B cell (primary cell): Measurements from ENCODE around the gene HAPLN1. TPM values are rescaled to one million over a fixed set of nuclear protein-coding genes. Genes with fewer than 3 reads are reported as not detected.

Source experiments
- ATAC-seq: fragments of 200-7000 bp; cut with Tn5 transposase; one replicate; pipeline ENCODE4 v1.10.0; 2021; ENCODE audit warnings: low read depth, mild to moderate bottlenecking, moderate number of reproducible peaks, moderate library complexity
- CTCF ChIA-PET: fragments of 350-600 bp; sonication (Branson Sonifier 250); formaldehyde crosslinking; loops from one replicate; lab custom pipeline; 2021; ENCODE audit warnings: antibody characterized with exemption, inconsistent platforms; lab: Charles Lee
- POLR2A ChIA-PET: fragments of 350-600 bp; sonication (Branson Sonifier 250); formaldehyde crosslinking; loops from one replicate; lab custom pipeline; 2021; ENCODE audit warnings: antibody characterized with exemption; lab: Charles Lee
- DNase-seq: peaks from one replicate; pipeline ENCODE4 v3.0.0; 2013
- H2AFZ ChIP-seq: 2 replicates; pipeline ENCODE4 v1.6.1; 2012; ENCODE audit warnings: mild to moderate bottlenecking, low read depth, low read length; ENCODE audit not compliant: insufficient read depth, poor library complexity, severe bottlenecking
- H3K27ac ChIP-seq, 2 donors: 1 replicate in 1 of 2; 2 replicates in 1 of 2; pipeline ENCODE4 v1.5.1; 2012 to 2013; ENCODE audit warnings: low read length in 2 of 2, mild to moderate bottlenecking in 2 of 2, moderate library complexity in 1 of 2
- H3K27me3 ChIP-seq, 4 experiments: fragments of 200-600 bp in 1 of 4; sonication (generic) in 1 of 4; replicated peaks in 1 of 4; 1 replicate in 2 of 4; 2 replicates in 2 of 4; pipeline versions ENCODE4 v1.6.1 to v1.7.0; 2013 to 2016; ENCODE audit warnings: low read length in 3 of 4, mild to moderate bottlenecking in 2 of 4, mixed read lengths in 1 of 4, moderate library complexity in 1 of 4; ENCODE audit not compliant: insufficient read depth in 4 of 4, control insufficient read depth in 3 of 4; ENCODE audit errors: control extremely low read depth in 1 of 4
- H3K36me3 ChIP-seq, 2 experiments: replicated peaks in 1 of 2; 1 replicate in 1 of 2; 2 replicates in 1 of 2; pipeline versions ENCODE4 v1.6.1 to v1.7.1; 2013; ENCODE audit warnings: low read length in 1 of 2; ENCODE audit not compliant: insufficient read depth in 2 of 2, control insufficient read depth in 1 of 2; ENCODE audit errors: control extremely low read depth in 1 of 2, extremely low read depth in 1 of 2
- H3K4me1 ChIP-seq, 2 donors: fragments of 200-600 bp in 1 of 2; sonication (generic) in 1 of 2; 1 replicate in 1 of 2; 2 replicates in 1 of 2; pipeline versions ENCODE4 v1.5.1 to v1.6.1; 2013 to 2017; ENCODE audit warnings: low read length in 2 of 2; ENCODE audit not compliant: control insufficient read depth in 2 of 2, insufficient read depth in 2 of 2
- H3K4me2 ChIP-seq: replicated peaks from 2 replicates; pipeline ENCODE3; 2012; ENCODE audit warnings: mild to moderate bottlenecking, low read depth, low read length; ENCODE audit not compliant: poor library complexity, severe bottlenecking
- H3K4me3 ChIP-seq, 5 experiments: fragments of 200-600 bp in 1 of 5; sonication (generic) in 1 of 5; 1 replicate in 3 of 5; 2 replicates in 2 of 5; pipeline versions ENCODE4 v1.5.1 to v1.7.0; 2011 to 2016; ENCODE audit warnings: low read length in 4 of 5, mild to moderate bottlenecking in 4 of 5, low read depth in 2 of 5, control low read depth in 1 of 5, moderate library complexity in 1 of 5; ENCODE audit not compliant: insufficient read depth in 1 of 5; ENCODE audit errors: control extremely low read depth in 1 of 5, extremely low read depth in 1 of 5
- H3K79me2 ChIP-seq: fragments of 200-600 bp; sonication (generic); one replicate; pipeline ENCODE4 v1.6.0; 2016; ENCODE audit warnings: low read length; ENCODE audit not compliant: control insufficient read depth, insufficient read depth
- H3K9ac ChIP-seq: fragments of 200-600 bp; sonication (generic); 2 replicates; pipeline ENCODE4 v1.6.1; 2017; ENCODE audit warnings: mild to moderate bottlenecking, low read length, moderate library complexity
- H3K9me3 ChIP-seq, 3 donors: one replicate each; pipeline versions ENCODE4 v1.6.1 to v1.7.1; 2013; ENCODE audit warnings: low read length in 2 of 3; ENCODE audit not compliant: control insufficient read depth in 2 of 3, insufficient read depth in 1 of 3; ENCODE audit errors: control extremely low read depth in 1 of 3
- H4K20me1 ChIP-seq: 2 replicates; pipeline ENCODE4 v1.6.0; 2012; ENCODE audit warnings: mild to moderate bottlenecking, low read length; ENCODE audit not compliant: insufficient read depth, control insufficient read depth, poor library complexity, severe bottlenecking
- H3K27ac Mint-ChIP-seq: one replicate; pipeline ENCODE4 v1.8.0; 2021; ENCODE audit warnings: mixed read lengths
- H3K27me3 Mint-ChIP-seq: one replicate; pipeline ENCODE4 v1.8.0; 2021; ENCODE audit warnings: mixed read lengths
- H3K4me1 Mint-ChIP-seq: one replicate; pipeline ENCODE4 v1.8.0; 2021; ENCODE audit warnings: mixed read lengths
- H3K4me3 Mint-ChIP-seq: one replicate; pipeline ENCODE4 v1.8.0; 2021; ENCODE audit warnings: mixed read lengths
- H3K9me3 Mint-ChIP-seq: one replicate; pipeline ENCODE4 v1.8.0; 2022; ENCODE audit warnings: mixed read lengths; ENCODE audit not compliant: insufficient read depth
- CTCF ChIP-seq: fragments of 200-600 bp; IDR thresholded peaks from one replicate; pipeline ENCODE4 v1.8.0; 2022; ENCODE audit warnings: antibody characterized with exemption, mild to moderate bottlenecking
- EZH2 ChIP-seq: IDR thresholded peaks from 2 replicates; pipeline ENCODE4 v1.6.1; 2012; ENCODE audit warnings: borderline replicate concordance, low read depth, mild to moderate bottlenecking, moderate library complexity, low read length; ENCODE audit not compliant: insufficient read depth, poor library complexity, severe bottlenecking
- WGBS: methylation state at CpG from one replicate; pipeline ENCODE4 v1.1.5; 2013; ENCODE audit warnings: missing lambda C conversion rate; ENCODE audit not compliant: insufficient coverage; 5-methylcytosine and 5-hydroxymethylcytosine counted together
- intact Hi-C: fragments of 100-400 bp; cut with micrococcal nuclease; formaldehyde crosslinking; loops from one replicate; pipeline ENCODE4 v1.10.0; 2022
- polyA plus RNA-seq: library from polyadenylated mRNA; depleted of rRNA; stranded (reverse); fragments of >200 nt; gene quantifications from 2 replicates; pipeline ENCODE4 v1.2.3, GENCODE V29; 2012
- total RNA-seq, 2 donors: library from RNA; stranded (reverse); fragments of 120-200 nt in 1 of 2; gene quantifications; 1 replicate in 1 of 2; 2 replicates in 1 of 2; pipeline versions ENCODE4 v1.2.3 to v1.2.4, GENCODE V29; 2013 to 2022

Gene HAPLN1
- total and polyA plus RNA-seq, 2 donors (not counting 1 experiment from before 2014, with no cell fraction given) = not detected

GRCh38 chr5:83688281-83688680 lies 32.4 kb downstream of the HAPLN1 start:
- peaks cover 0 to 3% (median 0%) of the 10 kb centered on the region in 4 experiments for H3K27me3 ChIP-seq
- ChIA-PET POLR2A (no interaction called here), CTCF (no interaction called here)
- Mint-ChIP-seq H3K9me3 (no peaks in the 10 kb centered on the region), H3K27me3 (no peaks in the 10 kb centered on the region), H3K4me1 (no peaks in the 10 kb centered on the region), H3K27ac (no peak overlapping the region), H3K4me3 (no peak overlapping the region)
- 100% methylated on average over 3 of the region's 4 CpGs for WGBS
- no peaks in the 10 kb centered on the region for H3K9me3 ChIP-seq
- TF ChIP-seq CTCF (no peak), EZH2 (no peak)
- no peak overlapping the region for H3K4me3 ChIP-seq
- H3K4me1 ChIP-seq = no peaks in the 10 kb centered on the region
- DNase-seq (no peak), ATAC-seq (no peak)
- H3K36me3 ChIP-seq = no peaks in the 10 kb centered on the region
- H2AFZ ChIP-seq = no peak overlapping the region
- H3K79me2 ChIP-seq = no peaks in the 10 kb centered on the region
- no peak overlapping the region for H3K9ac ChIP-seq
- no peak overlapping the region for H3K4me2 ChIP-seq
- no peak overlapping the region for H3K27ac ChIP-seq
- no peaks in the 10 kb centered on the region for H4K20me1 ChIP-seq
- intact Hi-C loops = no loop called here

- H3K9me3 Mint-ChIP-seq = no peaks in the 10 kb centered on the region
Measured at GRCh38 chr5:83687124-83687619, 33.5 kb downstream of the HAPLN1 start.

More at GRCh38 chr5:83687124-83687619, 33.5 kb downstream of the HAPLN1 start:
- Histone ChIP-seq H3K27ac (no peak overlapping the region), H3K9ac (no peak overlapping the region), H3K4me3 (no peak overlapping the region), H2AFZ (no peak overlapping the region), H3K36me3 (no peaks in the 10 kb centered on the region), H4K20me1 (no peaks in the 10 kb centered on the region), H3K4me1 (no peaks in the 10 kb centered on the region), H3K27me3 (peaks cover 0 to 3% (median 0%) of the 10 kb centered on the region in 4 experiments), H3K4me2 (no peak overlapping the region), H3K9me3 (no peaks in the 10 kb centered on the region), H3K79me2 (no peaks in the 10 kb centered on the region)
- Mint-ChIP-seq H3K27me3 (peaks cover 4% of the 10 kb centered on the region), H3K4me3 (no peak overlapping the region), H3K27ac (no peak overlapping the region), H3K4me1 (no peaks in the 10 kb centered on the region)
- ChIA-PET CTCF (no interaction called here), POLR2A (no interaction called here)
- no peak for DNase-seq
- intact Hi-C loops = no loop called here
- TF ChIP-seq CTCF = no peak
- no peak for ATAC-seq
- WGBS = no CpG with 5 or more reads among the region's 2 CpGs
